A673 (cell line): ENCODE data around the gene AHRR.
"Not testable (repeated sequence)": the region's sequence is repeated elsewhere in the genome, so short reads cannot be mapped to it uniquely, and the experiment has no call there.

ENCODE experiments used
- CTCF ChIP-seq: fragments of 300-800, 200-600 bp; sonication (generic); conservative IDR thresholded peaks from 2 replicates; pipeline ENCODE4 v1.5.1; 2017; ENCODE audit warnings: low read depth, mild to moderate bottlenecking, antibody characterized with exemption, low read length, moderate library complexity, mixed read lengths
- EZH2 ChIP-seq: fragments of 200-600 bp; sonication (generic); IDR thresholded peaks from 2 replicates; pipeline ENCODE4 v1.6.1; 2017; ENCODE audit warnings: borderline replicate concordance, low read depth, mild to moderate bottlenecking, mixed read lengths, antibody characterized with exemption, low read length; ENCODE audit not compliant: poor library complexity, severe bottlenecking

- not testable (repeated sequence) for TF ChIP-seq CTCF, EZH2
Observed at GRCh38 chr5:296954-297353, 24.6 kb upstream of the AHRR start.
